Gastrocnemius medialis (tissue), 4 donors: ENCODE data around the gene APBA2. TPM values are rescaled to one million over a fixed set of nuclear protein-coding genes. Genes with fewer than 3 reads are reported as not detected.

ENCODE experiments used
- ATAC-seq, 2 donors: fragments of 150-250 bp; one replicate each; pipeline ENCODE4 v1.9.1; 2016
- DNase-seq, 2 donors: peaks; one replicate each; pipeline ENCODE4 v3.0.0-alpha.2; 2019
- H3K27ac ChIP-seq, 4 donors: fragments of 200-600 bp; sonication (generic); 1 replicate in 1 of 4; 2 replicates in 3 of 4; pipeline ENCODE4 v1.5.1; 2016 to 2018; ENCODE audit warnings: mild to moderate bottlenecking in 2 of 4, moderate library complexity in 1 of 4
- H3K27me3 ChIP-seq, 3 donors: fragments of 200-600 bp; sonication (generic) in 2 of 3; 1 replicate in 1 of 3; 2 replicates in 2 of 3; pipeline versions ENCODE4 v1.5.1 to v1.6.0; 2016 to 2019; ENCODE audit warnings: mild to moderate bottlenecking in 1 of 3, moderate library complexity in 1 of 3
- H3K36me3 ChIP-seq, 2 donors: fragments of 200-600 bp; sonication (generic) in 1 of 2; one replicate each; pipeline ENCODE4 v1.5.1; 2017 to 2018
- H3K4me1 ChIP-seq, 2 donors: fragments of 200-600 bp; sonication (generic) in 1 of 2; one replicate each; pipeline ENCODE4 v1.5.1; 2016 to 2017; ENCODE audit warnings: mild to moderate bottlenecking in 2 of 2
- H3K4me3 ChIP-seq, 4 donors: fragments of 200-600 bp; sonication (generic) in 3 of 4; 1 replicate in 1 of 4; 2 replicates in 3 of 4; pipeline ENCODE4 v1.5.1; 2016 to 2019; ENCODE audit warnings: mild to moderate bottlenecking in 2 of 4
- H3K9me3 ChIP-seq, 3 donors: fragments of 200-600 bp; sonication (generic) in 2 of 3; 1 replicate in 1 of 3; 2 replicates in 2 of 3; pipeline ENCODE4 v1.5.1; 2016 to 2019
- POLR2A ChIP-seq, 2 donors: fragments of 450-650 bp; IDR thresholded peaks; one replicate each; pipeline ENCODE4 v1.6.1; 2017; ENCODE audit warnings: antibody characterized with exemption in 2 of 2, mild to moderate bottlenecking in 2 of 2, moderate library complexity in 2 of 2
- in situ Hi-C, 4 donors: fragments of 200-750 bp; cut with MboI; loops; one replicate each; pipeline versions ENCODE4 v1.15.0 to v1.8.0; 2017; ENCODE audit warnings: low sequenced_read_pairs in 4 of 4
- intact Hi-C: fragments of 100-400 bp; cut with DNase I; formaldehyde crosslinking; loops from one replicate; pipeline ENCODE4 v1.15.1; 2023; ENCODE audit warnings: low total_unique reads
- total RNA-seq, 4 donors: library from RNA; depleted of rRNA; stranded (reverse); fragments of >200 nt; gene quantifications; one replicate each; pipeline versions ENCODE4 v1.1.0 to v1.2.3, GENCODE V29; 2016
- TF ChIP-seq, protein P1 (sequence below), 5 experiments: fragments of 450-650 bp in 3 of 5; fragments of 200-600 bp in 2 of 5; sonication (generic) in 2 of 5; IDR thresholded peaks in 4 of 5; conservative IDR thresholded peaks in 1 of 5; 1 replicate in 4 of 5; 2 replicates in 1 of 5; pipeline ENCODE4 v1.5.1; 2016 to 2019; ENCODE audit warnings: antibody characterized with exemption in 5 of 5, mild to moderate bottlenecking in 3 of 5, moderate library complexity in 3 of 5

APBA2 gene
- total RNA-seq, 4 donors from 2014 or later: 0.19 to 0.31 TPM; not detected in 2

DNA sequence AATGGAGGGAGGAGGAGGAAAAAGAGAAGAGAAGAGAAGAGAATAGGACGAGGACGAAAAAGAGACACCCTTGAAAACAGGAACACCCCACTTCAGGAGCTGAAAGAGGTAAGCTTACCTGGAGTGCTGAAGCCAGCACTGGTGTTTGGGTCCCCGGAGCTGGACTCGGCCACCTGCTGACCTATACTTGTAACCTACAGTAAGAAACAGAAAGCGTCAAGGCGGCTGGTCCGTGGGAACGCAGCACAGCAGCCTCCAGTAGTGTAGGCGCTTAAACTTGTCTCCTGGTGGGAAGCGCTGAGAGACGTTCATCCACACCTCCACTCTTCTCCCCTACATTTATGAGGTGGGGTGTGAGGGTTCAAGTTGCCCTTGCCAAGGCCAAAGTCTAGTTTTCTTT lies 242.9 kb downstream of the APBA2 start:
- TF ChIP-seq, protein P1, sequence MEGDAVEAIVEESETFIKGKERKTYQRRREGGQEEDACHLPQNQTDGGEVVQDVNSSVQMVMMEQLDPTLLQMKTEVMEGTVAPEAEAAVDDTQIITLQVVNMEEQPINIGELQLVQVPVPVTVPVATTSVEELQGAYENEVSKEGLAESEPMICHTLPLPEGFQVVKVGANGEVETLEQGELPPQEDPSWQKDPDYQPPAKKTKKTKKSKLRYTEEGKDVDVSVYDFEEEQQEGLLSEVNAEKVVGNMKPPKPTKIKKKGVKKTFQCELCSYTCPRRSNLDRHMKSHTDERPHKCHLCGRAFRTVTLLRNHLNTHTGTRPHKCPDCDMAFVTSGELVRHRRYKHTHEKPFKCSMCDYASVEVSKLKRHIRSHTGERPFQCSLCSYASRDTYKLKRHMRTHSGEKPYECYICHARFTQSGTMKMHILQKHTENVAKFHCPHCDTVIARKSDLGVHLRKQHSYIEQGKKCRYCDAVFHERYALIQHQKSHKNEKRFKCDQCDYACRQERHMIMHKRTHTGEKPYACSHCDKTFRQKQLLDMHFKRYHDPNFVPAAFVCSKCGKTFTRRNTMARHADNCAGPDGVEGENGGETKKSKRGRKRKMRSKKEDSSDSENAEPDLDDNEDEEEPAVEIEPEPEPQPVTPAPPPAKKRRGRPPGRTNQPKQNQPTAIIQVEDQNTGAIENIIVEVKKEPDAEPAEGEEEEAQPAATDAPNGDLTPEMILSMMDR (IDR thresholded peaks at IDR 0.05 in 4 of 5, conservative IDR thresholded peaks at IDR 0.05 in 1 of 5): no peak
- no peak for TF ChIP-seq POLR2A (IDR thresholded peaks at IDR 0.05)
- in situ Hi-C loops: no loop called here
- H3K36me3 ChIP-seq: no peaks in the 10 kb centered on the region
- peaks cover 0 to 4% (median 3%) of the 10 kb centered on the region in 3 donors for H3K27me3 ChIP-seq
- intact Hi-C loops: no loop called here
- no peak for ATAC-seq
- no peaks in the 10 kb centered on the region for H3K4me1 ChIP-seq
- no peaks in the 10 kb centered on the region for H3K9me3 ChIP-seq
- DNase-seq: peak in 1 of 2 donors; percentile 3
- no peak overlapping the region for H3K4me3 ChIP-seq
- no peak overlapping the region for H3K27ac ChIP-seq

DNA sequence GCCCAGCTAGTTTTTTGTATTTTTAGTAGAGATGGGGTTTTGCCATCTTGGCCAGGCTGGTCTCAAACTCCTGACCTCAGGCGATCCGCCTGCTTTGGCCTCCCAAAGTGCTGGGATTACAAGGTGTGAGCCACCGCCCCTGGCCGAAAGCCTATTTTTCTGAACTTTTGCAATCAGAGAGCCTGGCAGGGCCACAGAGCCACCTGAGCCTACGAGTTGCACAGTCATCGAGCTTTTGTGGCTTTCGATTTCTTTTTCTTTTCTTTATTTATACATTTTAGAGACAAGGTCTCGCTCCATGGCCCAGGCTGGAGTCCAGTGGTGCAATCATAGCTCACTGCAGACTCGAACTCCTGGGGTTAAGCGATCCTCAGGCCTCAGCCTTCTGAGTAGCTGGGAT lies 243.4 kb downstream of the APBA2 start:
- intact Hi-C loops (no loop called here), in situ Hi-C loops (no loop called here)
- DNase-seq: no peak

DNA sequence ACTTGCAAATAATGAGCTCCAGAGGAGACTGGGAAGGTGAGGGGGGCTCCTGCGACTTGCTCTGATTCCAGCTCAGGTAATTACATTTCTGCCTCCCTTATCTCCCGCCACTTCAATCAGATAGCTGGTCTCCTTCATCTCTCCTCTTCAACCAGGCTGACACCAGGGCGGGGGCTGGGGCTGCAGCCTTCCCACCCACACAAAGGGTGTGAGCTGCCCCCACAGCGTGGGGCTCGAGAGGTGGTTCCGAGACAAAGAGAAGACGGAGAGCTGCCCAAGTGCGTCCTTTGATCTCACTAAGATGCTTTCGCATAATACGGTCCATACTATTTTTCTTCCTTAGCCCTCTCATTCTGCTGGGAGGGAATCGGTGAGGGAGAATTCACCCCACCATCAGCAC lies 244.2 kb downstream of the APBA2 start:
- peaks cover 0 to 4% (median 3%) of the 10 kb centered on the region in 3 donors for H3K27me3 ChIP-seq
- H3K4me1 ChIP-seq: no peaks in the 10 kb centered on the region
- intact Hi-C loops: no loop called here
- no peak overlapping the region for H3K27ac ChIP-seq
- H3K9me3 ChIP-seq: no peaks in the 10 kb centered on the region
- in situ Hi-C loops: no loop called here
- no peak for TF ChIP-seq POLR2A (IDR thresholded peaks at IDR 0.05)
- TF ChIP-seq, protein P1 (IDR thresholded peaks at IDR 0.05 in 4 of 5, conservative IDR thresholded peaks at IDR 0.05 in 1 of 5): no peak
- H3K36me3 ChIP-seq: no peaks in the 10 kb centered on the region
- no peak for ATAC-seq
- H3K4me3 ChIP-seq: no peak overlapping the region
- DNase-seq: no peak

More for the DNA sequence above, 243.4 kb downstream of the APBA2 start:
- H3K36me3 ChIP-seq: no peaks in the 10 kb centered on the region
- no peaks in the 10 kb centered on the region for H3K9me3 ChIP-seq
- no peak for TF ChIP-seq POLR2A (IDR thresholded peaks at IDR 0.05)
- TF ChIP-seq, protein P1 (IDR thresholded peaks at IDR 0.05 in 4 of 5, conservative IDR thresholded peaks at IDR 0.05 in 1 of 5): no peak
- no peak overlapping the region for H3K27ac ChIP-seq
- no peaks in the 10 kb centered on the region for H3K4me1 ChIP-seq
- peaks cover 0 to 4% (median 3%) of the 10 kb centered on the region in 3 donors for H3K27me3 ChIP-seq
- no peak overlapping the region for H3K4me3 ChIP-seq
- ATAC-seq: no peak

DNA sequence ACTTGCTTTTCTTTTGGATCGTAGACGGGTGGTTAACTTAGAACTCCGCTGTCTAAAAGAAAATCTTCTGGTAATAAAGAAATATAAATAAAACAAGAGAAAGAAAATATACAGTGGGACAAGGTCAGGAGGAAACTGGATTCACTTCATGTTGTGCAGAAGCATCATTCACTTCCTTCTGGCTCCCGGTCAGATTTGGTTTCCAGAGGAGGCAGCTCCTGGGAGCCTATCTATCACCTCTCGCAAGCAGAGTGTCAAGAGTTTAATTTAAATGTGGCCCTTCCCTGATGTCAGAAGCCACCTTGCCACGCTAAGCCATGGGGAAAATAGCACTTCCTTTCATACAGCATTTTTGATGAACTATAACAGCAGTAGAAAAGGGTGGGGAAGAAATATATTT lies 244.7 kb downstream of the APBA2 start:
- ATAC-seq: no peak
- H3K27me3 ChIP-seq: peaks cover 0 to 4% (median 3%) of the 10 kb centered on the region in 3 donors
- DNase-seq: no peak

More for the DNA sequence above, 244.7 kb downstream of the APBA2 start:
- Histone ChIP-seq H3K4me3 (no peak overlapping the region), H3K9me3 (no peaks in the 10 kb centered on the region), H3K36me3 (no peaks in the 10 kb centered on the region), H3K27ac (no peak overlapping the region), H3K4me1 (no peaks in the 10 kb centered on the region)
- TF ChIP-seq, protein P1 (IDR thresholded peaks at IDR 0.05 in 4 of 5, conservative IDR thresholded peaks at IDR 0.05 in 1 of 5): no peak
- TF ChIP-seq POLR2A (IDR thresholded peaks at IDR 0.05): no peak
- in situ Hi-C loops (no loop called here), intact Hi-C loops (no loop called here)
